ENCODE data around the gene SLC35G4.

The SLC35G4 gene

DNA sequence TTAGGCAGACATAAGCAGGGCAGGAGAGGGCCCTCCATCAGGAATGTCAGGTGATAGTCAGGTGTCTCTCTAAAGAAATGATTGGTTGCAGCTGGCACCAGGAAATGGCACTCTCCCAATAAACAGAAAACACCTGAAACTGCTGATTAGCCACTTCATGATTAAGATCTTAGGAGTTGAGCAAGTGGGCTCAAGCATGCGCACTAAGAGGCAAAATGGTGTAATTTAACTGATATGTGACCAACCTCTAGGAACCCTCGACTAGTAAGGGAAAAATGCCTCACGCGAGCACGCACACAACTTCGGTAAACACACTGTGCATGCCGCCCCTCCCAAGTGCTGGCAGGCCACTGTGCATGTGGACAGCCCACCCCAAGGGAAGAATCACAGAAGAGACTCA lies 23.8 kb upstream of the SLC35G4 start:
- TF ChIP-seq SPI1 (IDR thresholded peaks at IDR 0.05; ENCODE audit: borderline replicate concordance, low read depth) = no peak
- TF ChIP-seq, protein P1, sequence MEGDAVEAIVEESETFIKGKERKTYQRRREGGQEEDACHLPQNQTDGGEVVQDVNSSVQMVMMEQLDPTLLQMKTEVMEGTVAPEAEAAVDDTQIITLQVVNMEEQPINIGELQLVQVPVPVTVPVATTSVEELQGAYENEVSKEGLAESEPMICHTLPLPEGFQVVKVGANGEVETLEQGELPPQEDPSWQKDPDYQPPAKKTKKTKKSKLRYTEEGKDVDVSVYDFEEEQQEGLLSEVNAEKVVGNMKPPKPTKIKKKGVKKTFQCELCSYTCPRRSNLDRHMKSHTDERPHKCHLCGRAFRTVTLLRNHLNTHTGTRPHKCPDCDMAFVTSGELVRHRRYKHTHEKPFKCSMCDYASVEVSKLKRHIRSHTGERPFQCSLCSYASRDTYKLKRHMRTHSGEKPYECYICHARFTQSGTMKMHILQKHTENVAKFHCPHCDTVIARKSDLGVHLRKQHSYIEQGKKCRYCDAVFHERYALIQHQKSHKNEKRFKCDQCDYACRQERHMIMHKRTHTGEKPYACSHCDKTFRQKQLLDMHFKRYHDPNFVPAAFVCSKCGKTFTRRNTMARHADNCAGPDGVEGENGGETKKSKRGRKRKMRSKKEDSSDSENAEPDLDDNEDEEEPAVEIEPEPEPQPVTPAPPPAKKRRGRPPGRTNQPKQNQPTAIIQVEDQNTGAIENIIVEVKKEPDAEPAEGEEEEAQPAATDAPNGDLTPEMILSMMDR (IDR thresholded peaks at IDR 0.05; ENCODE audit: insufficient read depth, low read length) = no peak
- TF ChIP-seq GABPA (IDR thresholded peaks at IDR 0.05; ENCODE audit: low read depth) = no peak
- TF ChIP-seq, protein P2, sequence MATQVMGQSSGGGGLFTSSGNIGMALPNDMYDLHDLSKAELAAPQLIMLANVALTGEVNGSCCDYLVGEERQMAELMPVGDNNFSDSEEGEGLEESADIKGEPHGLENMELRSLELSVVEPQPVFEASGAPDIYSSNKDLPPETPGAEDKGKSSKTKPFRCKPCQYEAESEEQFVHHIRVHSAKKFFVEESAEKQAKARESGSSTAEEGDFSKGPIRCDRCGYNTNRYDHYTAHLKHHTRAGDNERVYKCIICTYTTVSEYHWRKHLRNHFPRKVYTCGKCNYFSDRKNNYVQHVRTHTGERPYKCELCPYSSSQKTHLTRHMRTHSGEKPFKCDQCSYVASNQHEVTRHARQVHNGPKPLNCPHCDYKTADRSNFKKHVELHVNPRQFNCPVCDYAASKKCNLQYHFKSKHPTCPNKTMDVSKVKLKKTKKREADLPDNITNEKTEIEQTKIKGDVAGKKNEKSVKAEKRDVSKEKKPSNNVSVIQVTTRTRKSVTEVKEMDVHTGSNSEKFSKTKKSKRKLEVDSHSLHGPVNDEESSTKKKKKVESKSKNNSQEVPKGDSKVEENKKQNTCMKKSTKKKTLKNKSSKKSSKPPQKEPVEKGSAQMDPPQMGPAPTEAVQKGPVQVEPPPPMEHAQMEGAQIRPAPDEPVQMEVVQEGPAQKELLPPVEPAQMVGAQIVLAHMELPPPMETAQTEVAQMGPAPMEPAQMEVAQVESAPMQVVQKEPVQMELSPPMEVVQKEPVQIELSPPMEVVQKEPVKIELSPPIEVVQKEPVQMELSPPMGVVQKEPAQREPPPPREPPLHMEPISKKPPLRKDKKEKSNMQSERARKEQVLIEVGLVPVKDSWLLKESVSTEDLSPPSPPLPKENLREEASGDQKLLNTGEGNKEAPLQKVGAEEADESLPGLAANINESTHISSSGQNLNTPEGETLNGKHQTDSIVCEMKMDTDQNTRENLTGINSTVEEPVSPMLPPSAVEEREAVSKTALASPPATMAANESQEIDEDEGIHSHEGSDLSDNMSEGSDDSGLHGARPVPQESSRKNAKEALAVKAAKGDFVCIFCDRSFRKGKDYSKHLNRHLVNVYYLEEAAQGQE (IDR thresholded peaks at IDR 0.05; ENCODE audit: insufficient replicate concordance, low read depth) = no peak
- TF ChIP-seq POLR2AphosphoS5 (IDR thresholded peaks at IDR 0.05; ENCODE audit: low read depth) = no peak
- Histone ChIP-seq H3K27ac (replicated peaks) (no peak overlapping the region), H3K4me3 (replicated peaks; ENCODE audit: insufficient read depth, low read length) (no peak overlapping the region), H3K27me3 (ENCODE audit: insufficient read depth, poor library complexity, severe bottlenecking) (peaks cover 11% of the 10 kb centered on the region)
- DNase-seq (ENCODE audit: low read depth in 1 of 2, low spot score in 1 of 2) = no peak

DNA sequence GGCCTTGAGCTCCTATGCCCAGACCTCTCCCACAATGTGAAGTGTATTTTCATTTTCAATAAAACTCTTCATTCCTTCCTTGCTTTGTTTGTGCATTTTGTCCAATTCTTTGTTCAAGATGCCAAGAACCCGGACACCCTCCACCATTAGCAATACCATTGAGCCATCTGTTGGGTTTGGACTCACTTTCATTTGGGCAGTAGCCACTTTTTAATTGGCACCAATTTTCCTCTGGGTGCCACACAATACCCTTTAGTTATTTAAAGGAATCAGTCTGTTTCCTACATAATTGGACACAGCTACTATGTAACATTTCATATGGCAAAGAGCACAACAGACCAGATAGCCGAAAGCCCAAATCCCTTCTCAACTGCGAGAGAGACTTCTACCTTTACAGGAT lies 22.5 kb upstream of the SLC35G4 start:
- no peak for DNase-seq (ENCODE audit: low read depth in 1 of 2, low spot score in 1 of 2)
- H3K27ac ChIP-seq (replicated peaks) = no peak overlapping the region
- H3K4me3 ChIP-seq (replicated peaks; ENCODE audit: insufficient read depth, low read length) = no peak overlapping the region
- no peak for TF ChIP-seq POLR2AphosphoS5 (IDR thresholded peaks at IDR 0.05; ENCODE audit: low read depth)
- no peak for TF ChIP-seq GABPA (IDR thresholded peaks at IDR 0.05; ENCODE audit: low read depth)
- TF ChIP-seq, protein P1 (IDR thresholded peaks at IDR 0.05; ENCODE audit: insufficient read depth, low read length) = no peak
- TF ChIP-seq, protein P2 (IDR thresholded peaks at IDR 0.05; ENCODE audit: insufficient replicate concordance, low read depth) = no peak
- TF ChIP-seq SPI1 (IDR thresholded peaks at IDR 0.05; ENCODE audit: borderline replicate concordance, low read depth) = no peak
- H3K27me3 ChIP-seq (ENCODE audit: insufficient read depth, poor library complexity, severe bottlenecking) = peaks cover 11% of the 10 kb centered on the region

DNA sequence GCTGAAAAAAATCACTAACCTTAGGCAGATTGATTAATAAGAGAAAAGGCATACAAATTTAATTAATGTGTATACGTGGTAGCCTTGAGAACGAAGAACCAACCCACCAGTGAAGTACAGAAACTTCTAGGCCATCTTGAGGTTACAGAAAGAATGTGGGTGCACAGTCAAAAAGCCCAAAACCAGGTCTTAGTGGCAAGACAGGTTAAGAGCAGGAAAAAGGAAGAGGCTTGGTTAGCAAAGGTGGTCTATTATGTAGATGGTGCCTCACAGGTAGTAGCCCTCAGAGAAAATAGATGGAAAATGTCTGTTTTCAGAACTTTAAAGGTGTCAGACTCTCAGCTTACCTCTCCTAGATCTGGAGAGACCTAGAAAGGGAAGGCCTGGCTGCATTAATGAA lies 22.0 kb upstream of the SLC35G4 start:
- no peak for TF ChIP-seq GABPA (IDR thresholded peaks at IDR 0.05; ENCODE audit: low read depth)
- TF ChIP-seq SPI1 (IDR thresholded peaks at IDR 0.05; ENCODE audit: borderline replicate concordance, low read depth) = no peak
- TF ChIP-seq, protein P1 (IDR thresholded peaks at IDR 0.05; ENCODE audit: insufficient read depth, low read length) = no peak
- TF ChIP-seq, protein P2 (IDR thresholded peaks at IDR 0.05; ENCODE audit: insufficient replicate concordance, low read depth) = no peak
- TF ChIP-seq POLR2AphosphoS5 (IDR thresholded peaks at IDR 0.05; ENCODE audit: low read depth) = no peak
- no peak overlapping the region for H3K27ac ChIP-seq (replicated peaks)
- no peak for DNase-seq (ENCODE audit: low read depth in 1 of 2, low spot score in 1 of 2)
- peaks cover 11% of the 10 kb centered on the region for H3K27me3 ChIP-seq (ENCODE audit: insufficient read depth, poor library complexity, severe bottlenecking)
- H3K4me3 ChIP-seq (replicated peaks; ENCODE audit: insufficient read depth, low read length) = no peak overlapping the region

All from HL-60 (cell line).